Left ventricle myocardium superior (tissue), 1 donor: Measurements from ENCODE around the gene SLC16A13. TPM values are rescaled to one million over a fixed set of nuclear protein-coding genes. Genes with fewer than 3 reads are reported as not detected.
"Not testable (repeated sequence)": the region's sequence is repeated elsewhere in the genome, so short reads cannot be mapped to it uniquely, and the experiment has no call there.

ENCODE experiments used
- ATAC-seq: fragments of 200-7000 bp; cut with Tn5 transposase; one replicate; pipeline ENCODE4 v1.9.1; 2020; ENCODE audit warnings: mild to moderate bottlenecking, moderate library complexity
- DNase-seq: peaks from one replicate; pipeline ENCODE4 v3.0.0-alpha.2; 2020
- intact Hi-C: fragments of 100-400 bp; cut with micrococcal nuclease; formaldehyde crosslinking; loops from one replicate; pipeline ENCODE4 v1.11.0; 2022
- total RNA-seq: library from RNA; stranded (reverse); fragmentation: NEBNext Ultra II Directional; extraction: Animal tissue kit (Norgen Biotek cat#: 25700); gene quantifications from one replicate; pipeline ENCODE4 v1.2.1, GENCODE V29; 2021
- donor health status: DM: no; HTN: yes; CAD: no; lungs with severe emphysema.

Gene SLC16A13
- total RNA-seq, 1 donor from 2014 or later, result 1.2 TPM

DNA sequence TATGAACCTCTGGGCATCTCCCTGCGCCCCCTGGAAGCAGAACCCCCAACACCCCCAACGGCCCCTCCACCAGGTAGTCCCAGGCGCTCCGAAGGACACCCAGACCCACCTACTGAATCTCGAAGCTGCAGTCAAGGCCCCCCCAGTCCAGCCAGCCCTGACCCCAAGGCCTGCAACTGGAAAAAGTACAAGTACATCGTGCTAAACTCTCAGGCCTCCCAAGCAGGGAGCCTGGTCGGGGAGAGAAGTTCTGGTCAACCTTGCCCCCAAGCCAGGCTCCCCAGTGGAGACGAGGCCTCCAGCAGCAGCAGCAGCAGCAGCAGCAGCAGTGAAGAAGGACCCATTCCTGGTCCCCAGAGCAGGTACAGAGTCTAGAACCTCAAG, 11.4 kb upstream of the SLC16A13 start:
- intact Hi-C loops, result no loop called here
- ATAC-seq (no peak), DNase-seq (no peak)

- DNase-seq (no peak), ATAC-seq (no peak)
- intact Hi-C loops, result no loop called here
Observed at GRCh38 chr17:7025245-7025644, 10.6 kb upstream of the SLC16A13 start.

- intact Hi-C loops, result no loop called here
- ATAC-seq, result no peak
- DNase-seq, result no peak
Observed at GRCh38 chr17:7026471-7027115, 9.2 kb upstream of the SLC16A13 start.

GRCh38 chr17:7027335-7027734, 8.5 kb upstream of the SLC16A13 start:
- intact Hi-C loops, result no loop called here

GRCh38 chr17:7029096-7029495, 6.7 kb upstream of the SLC16A13 start:
- ATAC-seq, result no peak
- intact Hi-C loops, result no loop called here
- DNase-seq, result no peak

More at GRCh38 chr17:7027335-7027734, 8.5 kb upstream of the SLC16A13 start:
- ATAC-seq (no peak), DNase-seq (no peak)

GRCh38 chr17:7029659-7030058, 6.2 kb upstream of the SLC16A13 start:
- DNase-seq (no peak), ATAC-seq (peak; percentile 57)
- intact Hi-C loops, result no loop called here

DNA sequence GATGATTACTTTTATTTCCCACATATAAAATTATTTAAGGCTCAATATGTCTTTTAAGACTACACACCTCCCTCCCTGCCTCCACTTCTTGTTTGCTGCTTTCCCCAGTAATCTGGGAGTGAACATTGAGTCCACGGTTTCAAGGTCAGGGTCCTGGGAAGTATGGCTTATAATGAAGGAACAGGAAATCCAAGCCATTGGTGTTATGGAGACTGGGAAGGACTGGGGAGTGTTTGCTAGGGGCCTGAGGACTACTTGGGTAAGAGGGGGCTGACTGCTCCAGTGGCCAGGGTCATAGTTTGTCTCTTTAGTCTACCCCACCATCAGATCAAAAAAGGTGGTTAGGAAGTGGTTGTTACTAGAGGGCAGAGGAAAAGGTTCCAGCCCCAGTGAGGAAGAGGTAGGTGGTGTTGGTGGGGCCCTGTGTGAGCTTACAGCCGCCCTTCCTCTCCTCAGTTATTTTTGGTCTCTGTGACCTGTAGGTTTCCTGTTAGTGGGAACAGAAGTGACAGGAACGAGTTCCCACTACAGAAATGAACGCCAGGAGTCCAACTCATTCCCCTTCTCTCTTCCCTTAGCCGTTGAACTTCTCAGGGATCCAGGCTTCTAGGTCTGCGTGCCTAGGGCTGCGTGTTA, 742 bp upstream of the SLC16A13 start:
- intact Hi-C loops, result no loop called here
- DNase-seq, result no peak

GRCh38 chr17:7038025-7038862, 2.4 kb downstream of the SLC16A13 start:
- intact Hi-C loops, result no loop called here
- ATAC-seq (no peak), DNase-seq (no peak)

More for the DNA sequence above, 742 bp upstream of the SLC16A13 start:
- ATAC-seq, result peak; percentile 47

DNA sequence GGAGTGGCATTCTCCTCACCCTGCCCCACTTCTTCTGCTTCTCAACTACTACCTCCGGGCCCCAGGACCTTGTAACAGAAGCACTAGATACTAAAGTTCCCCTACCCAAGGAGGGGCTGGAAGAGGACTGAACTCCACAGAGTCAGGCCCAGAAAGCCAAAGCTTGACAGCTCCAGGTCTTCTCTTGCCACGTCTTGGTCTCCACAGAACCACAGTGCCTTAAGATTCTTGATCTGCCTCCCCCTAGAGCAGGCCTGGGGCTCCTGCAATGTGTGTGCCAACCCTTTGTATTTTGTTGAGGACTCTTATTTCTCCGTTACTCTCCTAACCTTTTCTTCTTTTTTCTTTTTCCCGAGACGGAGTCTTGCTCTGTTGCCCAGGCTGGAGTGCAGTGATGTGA, 4.0 kb downstream of the SLC16A13 start:
- ATAC-seq, result no peak
- DNase-seq, result no peak
- intact Hi-C loops, result no loop called here

GRCh38 chr17:7041607-7042500, 6.0 kb downstream of the SLC16A13 start:
- intact Hi-C loops, result no loop called here
- DNase-seq, result no peak

DNA sequence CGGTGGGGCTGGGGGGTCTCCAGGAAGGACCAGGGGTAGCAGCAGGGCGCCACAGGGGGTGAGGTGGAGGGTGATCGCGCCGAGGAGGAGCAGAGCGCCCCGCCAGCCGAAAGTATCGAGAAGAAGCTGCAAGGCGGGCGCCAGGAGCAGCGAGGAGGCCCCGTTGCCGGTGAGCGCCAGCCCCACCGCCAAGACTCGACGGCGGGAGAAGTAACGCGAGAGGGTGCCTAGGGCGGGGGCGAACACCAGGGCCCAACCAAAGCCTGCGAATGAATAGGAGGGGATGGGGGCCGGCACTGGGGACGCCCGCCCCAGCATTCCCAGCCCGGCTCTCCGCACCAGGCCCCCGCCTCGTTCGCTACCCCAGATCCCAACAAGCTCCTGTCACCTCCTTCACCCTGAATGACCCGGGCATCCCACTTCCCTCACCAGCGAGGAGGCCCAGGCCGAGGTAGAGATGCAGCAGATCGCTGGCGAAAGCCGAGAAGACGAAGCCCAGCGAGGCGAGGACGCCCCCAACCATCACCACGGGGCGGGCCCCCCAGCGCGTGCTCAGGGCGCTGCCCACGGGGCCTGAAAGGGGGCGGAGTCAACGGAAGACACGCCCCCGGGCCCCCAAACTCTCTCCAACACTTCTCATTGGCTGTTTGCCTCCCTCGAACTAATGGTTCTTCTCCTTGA, 6.8 kb downstream of the SLC16A13 start:
- intact Hi-C loops, result no loop called here
- DNase-seq (peak; percentile 49), ATAC-seq (peak; percentile 20)

More at GRCh38 chr17:7041607-7042500, 6.0 kb downstream of the SLC16A13 start:
- ATAC-seq, result peak; percentile 4

- intact Hi-C loops, result no loop called here
- ATAC-seq (peak; percentile 50), DNase-seq (no peak)
Observed at GRCh38 chr17:7043182-7043496, 7.3 kb downstream of the SLC16A13 start.

DNA sequence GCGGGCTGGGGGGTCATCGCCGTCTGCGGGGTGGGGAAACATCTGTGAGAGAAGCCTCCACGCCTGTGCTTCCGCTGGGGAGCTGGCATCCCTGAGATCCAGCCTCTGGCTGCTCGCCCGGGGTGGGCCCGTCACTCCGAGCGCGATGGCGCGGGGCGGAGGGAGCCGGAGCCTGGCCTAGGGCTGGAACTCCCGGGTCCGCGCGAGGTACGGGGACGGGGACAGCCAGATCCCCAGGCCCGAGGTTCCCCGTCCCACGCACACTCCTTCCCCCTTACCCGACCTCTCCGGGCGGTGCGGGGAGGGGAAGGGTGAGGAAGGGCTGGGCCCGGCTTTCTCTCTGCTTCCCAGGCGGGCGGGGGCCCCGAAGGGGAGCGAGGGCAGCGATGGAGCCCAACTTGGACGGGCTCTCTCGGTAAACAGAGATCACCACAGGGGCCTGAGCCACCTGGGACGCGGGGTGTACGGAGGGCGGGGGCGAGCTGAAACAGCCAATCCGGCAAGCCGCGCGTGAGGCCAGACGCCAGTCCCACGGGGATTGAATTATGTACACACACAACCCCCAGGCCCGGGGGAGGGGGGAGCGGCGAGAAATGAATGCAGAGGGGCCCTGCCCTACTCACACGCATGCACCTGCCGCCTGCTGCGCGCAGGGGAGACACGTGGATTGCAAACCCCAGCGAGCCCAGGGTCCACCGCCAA, 7.8 kb downstream of the SLC16A13 start, which contains the start of gene SLC16A11:
TSS of gene SLC16A11 (minus strand) at position 596 of the 702 bp plus-strand sequence. CDS start at position 17, 579 bp downstream.
- DNase-seq, result peak; percentile 67
- ATAC-seq, result peak; percentile 47
- intact Hi-C loops, result no loop called here

GRCh38 chr17:7045492-7046126, 9.8 kb downstream of the SLC16A13 start:
- intact Hi-C loops, result loop anchor here (5.0 kb wide), 1 partner anchor 92 kb away; no protein-coding TSS in a partner anchor
- DNase-seq (no peak), ATAC-seq (peak; percentile 43)

- DNase-seq, result no peak
- intact Hi-C loops, result loop anchor here (5.0 kb wide), 1 partner anchor 91 kb away; no protein-coding TSS in a partner anchor
- ATAC-seq, result peak; percentile 3
Observed at GRCh38 chr17:7046127-7046724, 10.4 kb downstream of the SLC16A13 start.

DNA sequence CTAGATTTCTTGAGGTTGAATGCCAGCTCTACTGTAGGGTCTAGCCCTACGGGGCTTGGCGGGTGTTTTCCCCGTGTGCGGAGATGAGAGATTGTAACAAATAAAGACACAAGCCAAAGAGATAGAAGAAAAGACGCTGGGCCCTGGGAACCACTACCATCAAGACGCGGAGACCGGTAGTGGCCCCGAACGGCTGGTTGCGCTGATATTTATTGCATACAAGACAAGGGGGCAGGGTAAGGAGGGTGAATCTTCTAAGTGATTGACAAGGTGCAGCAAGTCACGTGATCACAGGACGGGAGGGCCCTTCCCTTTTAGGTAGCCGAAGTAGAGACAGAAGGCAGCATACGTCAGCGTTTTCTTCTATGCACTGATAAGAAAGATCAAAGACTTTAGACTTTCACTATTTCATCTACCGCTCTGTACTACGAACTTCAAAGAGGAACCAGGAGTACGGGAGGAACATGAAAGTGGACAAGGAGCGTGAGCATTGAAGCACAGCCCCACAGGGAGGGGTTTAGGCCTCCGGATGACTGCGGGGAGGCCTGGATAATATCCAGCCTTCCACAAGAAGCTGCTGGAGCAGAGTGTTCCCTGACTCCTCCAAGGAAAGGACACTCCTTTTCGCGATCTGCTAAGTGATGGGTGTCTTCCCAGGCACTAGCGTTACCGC, 11.0 kb downstream of the SLC16A13 start:
- intact Hi-C loops, result loop anchor here (5.0 kb wide), 1 partner anchor 90 kb away; no protein-coding TSS in a partner anchor
- not testable (repeated sequence) for ATAC-seq
- peak; percentile 38 for DNase-seq
